ENCODE results near the gene CLEC16A. TPM values are rescaled to one million over a fixed set of nuclear protein-coding genes. Genes with fewer than 3 reads are reported as not detected.

The CLEC16A gene
- total RNA-seq, 1 donor from 2014 or later: 58.1 TPM

- Mint-ChIP-seq H3K4me1 (ENCODE audit: unreplicated experiment) (peaks cover 3% of the 10 kb centered on the region), H3K36me3 (ENCODE audit: low read depth, unreplicated experiment) (peaks cover 3% of the 10 kb centered on the region), H3K27me3 (ENCODE audit: unreplicated experiment) (peaks cover 8% of the 10 kb centered on the region), H3K27ac (ENCODE audit: unreplicated experiment) (no peak overlapping the region), H3K9me3 (ENCODE audit: unreplicated experiment) (no peaks in the 10 kb centered on the region), H3K4me3 (ENCODE audit: unreplicated experiment) (no peak overlapping the region)
- DNase-seq (ENCODE audit: low spot score): no peak
- no peak for TF ChIP-seq CTCF (IDR thresholded peaks at IDR 0.05; ENCODE audit: unreplicated experiment)
Observed at GRCh38 chr16:11188801-11189740, 244.7 kb downstream of the CLEC16A start.

GRCh38 chr16:11190588-11191560 is 246.5 kb downstream of the CLEC16A start:
- no peak for TF ChIP-seq CTCF (IDR thresholded peaks at IDR 0.05; ENCODE audit: unreplicated experiment)
- Mint-ChIP-seq H3K36me3 (ENCODE audit: low read depth, unreplicated experiment) (no peaks in the 10 kb centered on the region), H3K4me3 (ENCODE audit: unreplicated experiment) (no peak overlapping the region), H3K9me3 (ENCODE audit: unreplicated experiment) (no peaks in the 10 kb centered on the region), H3K4me1 (ENCODE audit: unreplicated experiment) (peaks cover 11% of the 10 kb centered on the region), H3K27me3 (ENCODE audit: unreplicated experiment) (peaks cover 6% of the 10 kb centered on the region), H3K27ac (ENCODE audit: unreplicated experiment) (no peak overlapping the region)
- no peak for DNase-seq (ENCODE audit: low spot score)

GRCh38 chr16:11191665-11192064 is 247.3 kb downstream of the CLEC16A start:
- no peak overlapping the region for H3K4me3 Mint-ChIP-seq (ENCODE audit: unreplicated experiment)
- no peaks in the 10 kb centered on the region for H3K36me3 Mint-ChIP-seq (ENCODE audit: low read depth, unreplicated experiment)
- no peak for TF ChIP-seq CTCF (IDR thresholded peaks at IDR 0.05; ENCODE audit: unreplicated experiment)
- H3K27ac Mint-ChIP-seq (ENCODE audit: unreplicated experiment): no peak overlapping the region
- H3K9me3 Mint-ChIP-seq (ENCODE audit: unreplicated experiment): no peaks in the 10 kb centered on the region
- H3K27me3 Mint-ChIP-seq (ENCODE audit: unreplicated experiment): peaks cover 6% of the 10 kb centered on the region
- peaks cover 11% of the 10 kb centered on the region for H3K4me1 Mint-ChIP-seq (ENCODE audit: unreplicated experiment)
- DNase-seq (ENCODE audit: low spot score): no peak

- no peaks in the 10 kb centered on the region for H3K36me3 Mint-ChIP-seq (ENCODE audit: low read depth, unreplicated experiment)
- peaks cover 8% of the 10 kb centered on the region for H3K27me3 Mint-ChIP-seq (ENCODE audit: unreplicated experiment)
- no peak for TF ChIP-seq CTCF (IDR thresholded peaks at IDR 0.05; ENCODE audit: unreplicated experiment)
- H3K27ac Mint-ChIP-seq (ENCODE audit: unreplicated experiment): no peak overlapping the region
- peaks cover 19% of the 10 kb centered on the region for H3K4me1 Mint-ChIP-seq (ENCODE audit: unreplicated experiment)
- no peak overlapping the region for H3K4me3 Mint-ChIP-seq (ENCODE audit: unreplicated experiment)
- no peaks in the 10 kb centered on the region for H3K9me3 Mint-ChIP-seq (ENCODE audit: unreplicated experiment)
- DNase-seq (ENCODE audit: low spot score): no peak
Observed at GRCh38 chr16:11193494-11193893, 249.1 kb downstream of the CLEC16A start.
